NCI-H2029 (cell line): Measurements from ENCODE around the gene SLC35D1.
A peak's percentile ranks its signal among the peaks of the same experiment; 100 is the strongest.
"Not testable (repeated sequence)": the region's sequence is repeated elsewhere in the genome, so short reads cannot be mapped to it uniquely, and the experiment has no call there.

ENCODE experiments used
- DNase-seq: peaks from one replicate; lab custom pipeline; 2025; lab: John Stamatoyannopoulos, UW

The SLC35D1 gene

GRCh38 chr1:66985835-66986234 is 68.1 kb downstream of the SLC35D1 start:
- no peak for DNase-seq

- DNase-seq = no peak
These were observed 69.5 kb downstream of the SLC35D1 start for GRCh38 chr1:66984491-66984890.

GRCh38 chr1:66982561-66983260 is 71.2 kb downstream of the SLC35D1 start:
- no peak for DNase-seq

- peak; percentile 59 for DNase-seq
These were observed 72.3 kb downstream of the SLC35D1 start for GRCh38 chr1:66981679-66982078.

- peak; percentile 83 for DNase-seq
These were observed 73.1 kb downstream of the SLC35D1 start for GRCh38 chr1:66980745-66981367.

- not testable (repeated sequence) for DNase-seq
These were observed 74.3 kb downstream of the SLC35D1 start for GRCh38 chr1:66979621-66980020.

GRCh38 chr1:66978201-66978600 is 75.7 kb downstream of the SLC35D1 start:
- no peak for DNase-seq

- DNase-seq = no peak
These were observed 85.4 kb downstream of the SLC35D1 start for GRCh38 chr1:66968574-66968973.

GRCh38 chr1:66966188-66966873 is 87.6 kb downstream of the SLC35D1 start:
- not testable (repeated sequence) for DNase-seq

- DNase-seq = no peak
These were observed 96.0 kb downstream of the SLC35D1 start for GRCh38 chr1:66957938-66958337.

- DNase-seq = no peak
These were observed 99.7 kb downstream of the SLC35D1 start for GRCh38 chr1:66954208-66954607.

- no peak for DNase-seq
These were observed 102.4 kb downstream of the SLC35D1 start for GRCh38 chr1:66951513-66951912.
